Endothelial cell (in vitro differentiated cells): Measurements from ENCODE around the gene RNF212. TPM values are rescaled to one million over a fixed set of nuclear protein-coding genes. Genes with fewer than 3 reads are reported as not detected.

ENCODE experiments used
- DNase-seq: peaks from one replicate; pipeline ENCODE4 v3.0.0; 2021; ENCODE audit warnings: low spot score
- H3K27ac Mint-ChIP-seq: one replicate; pipeline ENCODE4 v1.8.0; 2021; ENCODE audit warnings: mixed read lengths, inconsistent platforms; ENCODE audit not compliant: unreplicated experiment
- H3K27me3 Mint-ChIP-seq: one replicate; pipeline ENCODE4 v1.8.0; 2021; ENCODE audit warnings: mild to moderate bottlenecking, moderate library complexity, mixed read lengths, inconsistent platforms; ENCODE audit not compliant: unreplicated experiment
- H3K36me3 Mint-ChIP-seq: one replicate; pipeline ENCODE4 v1.8.0; 2021; ENCODE audit warnings: mild to moderate bottlenecking, low read depth, mixed read lengths, inconsistent platforms; ENCODE audit not compliant: unreplicated experiment
- H3K4me1 Mint-ChIP-seq: one replicate; pipeline ENCODE4 v1.8.0; 2021; ENCODE audit warnings: mild to moderate bottlenecking, mixed read lengths, inconsistent platforms; ENCODE audit not compliant: unreplicated experiment
- H3K4me3 Mint-ChIP-seq: one replicate; pipeline ENCODE4 v1.8.0; 2021; ENCODE audit warnings: mild to moderate bottlenecking, mixed read lengths, inconsistent platforms; ENCODE audit not compliant: unreplicated experiment
- H3K9me3 Mint-ChIP-seq: one replicate; pipeline ENCODE4 v1.8.0; 2021; ENCODE audit warnings: mixed read lengths, inconsistent platforms; ENCODE audit not compliant: unreplicated experiment
- total RNA-seq: library from RNA; stranded (reverse); fragmentation: NEBNext Ultra II Directional; extraction: Animal tissue kit (Norgen Biotek cat#: 25700); gene quantifications from one replicate; pipeline ENCODE4 v1.2.1, GENCODE V29; 2021; ENCODE audit not compliant: unreplicated experiment
- TF ChIP-seq, protein P1 (sequence below): fragments of 200-600 bp; sonication (generic); IDR thresholded peaks from one replicate; pipeline ENCODE4 v1.5.0; 2021; ENCODE audit warnings: antibody characterized with exemption; ENCODE audit not compliant: unreplicated experiment

The RNF212 gene
- total RNA-seq, 1 donor from 2014 or later = 3.3 TPM

DNA sequence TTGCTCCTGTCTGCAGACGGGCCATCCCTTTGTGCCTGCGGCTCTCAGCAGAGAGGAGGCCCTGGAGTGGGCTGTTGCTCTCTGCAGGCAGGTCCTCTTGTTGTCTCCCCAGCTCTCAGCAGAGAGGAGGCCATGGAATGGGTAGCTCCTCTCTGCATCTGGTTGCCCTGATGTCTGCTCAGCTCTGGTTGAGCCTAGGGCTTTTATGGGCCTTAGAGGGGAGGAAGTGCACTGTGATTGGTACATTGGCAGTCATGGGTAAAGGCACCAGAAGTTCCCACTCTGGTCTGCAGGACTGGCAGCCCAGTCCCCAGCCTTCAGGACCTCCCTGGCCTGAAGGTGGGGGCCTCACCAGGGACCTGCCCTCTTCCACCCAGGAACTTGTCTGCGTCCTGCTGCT, 37.5 kb upstream of the RNF212 start:
- Mint-ChIP-seq H3K4me3 (no peak overlapping the region), H3K27ac (no peak overlapping the region), H3K4me1 (no peaks in the 10 kb centered on the region), H3K9me3 (no peaks in the 10 kb centered on the region), H3K27me3 (no peaks in the 10 kb centered on the region), H3K36me3 (peaks cover 15% of the 10 kb centered on the region)
- TF ChIP-seq, protein P1, sequence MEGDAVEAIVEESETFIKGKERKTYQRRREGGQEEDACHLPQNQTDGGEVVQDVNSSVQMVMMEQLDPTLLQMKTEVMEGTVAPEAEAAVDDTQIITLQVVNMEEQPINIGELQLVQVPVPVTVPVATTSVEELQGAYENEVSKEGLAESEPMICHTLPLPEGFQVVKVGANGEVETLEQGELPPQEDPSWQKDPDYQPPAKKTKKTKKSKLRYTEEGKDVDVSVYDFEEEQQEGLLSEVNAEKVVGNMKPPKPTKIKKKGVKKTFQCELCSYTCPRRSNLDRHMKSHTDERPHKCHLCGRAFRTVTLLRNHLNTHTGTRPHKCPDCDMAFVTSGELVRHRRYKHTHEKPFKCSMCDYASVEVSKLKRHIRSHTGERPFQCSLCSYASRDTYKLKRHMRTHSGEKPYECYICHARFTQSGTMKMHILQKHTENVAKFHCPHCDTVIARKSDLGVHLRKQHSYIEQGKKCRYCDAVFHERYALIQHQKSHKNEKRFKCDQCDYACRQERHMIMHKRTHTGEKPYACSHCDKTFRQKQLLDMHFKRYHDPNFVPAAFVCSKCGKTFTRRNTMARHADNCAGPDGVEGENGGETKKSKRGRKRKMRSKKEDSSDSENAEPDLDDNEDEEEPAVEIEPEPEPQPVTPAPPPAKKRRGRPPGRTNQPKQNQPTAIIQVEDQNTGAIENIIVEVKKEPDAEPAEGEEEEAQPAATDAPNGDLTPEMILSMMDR = no peak
- DNase-seq = no peak

DNA sequence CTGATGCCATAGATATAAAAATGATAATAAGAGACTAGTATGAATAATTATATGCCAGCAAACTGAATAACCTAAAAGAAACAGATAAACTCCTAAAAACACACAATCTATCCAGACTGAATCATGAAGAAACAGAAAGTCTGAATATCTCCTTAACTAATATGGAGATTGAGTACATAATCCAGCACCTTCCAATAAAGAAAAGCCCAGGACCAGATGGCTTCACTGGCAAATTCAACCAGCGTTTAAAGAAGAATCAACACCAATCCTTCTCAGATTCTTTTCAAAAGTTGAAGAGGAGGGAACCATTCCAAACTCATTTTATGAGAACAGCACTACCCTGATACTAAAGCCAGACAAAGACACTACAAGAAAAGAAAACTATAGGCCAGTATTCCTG, 26.5 kb upstream of the RNF212 start:
- Mint-ChIP-seq H3K27me3 (no peaks in the 10 kb centered on the region), H3K4me3 (no peak overlapping the region)

DNA sequence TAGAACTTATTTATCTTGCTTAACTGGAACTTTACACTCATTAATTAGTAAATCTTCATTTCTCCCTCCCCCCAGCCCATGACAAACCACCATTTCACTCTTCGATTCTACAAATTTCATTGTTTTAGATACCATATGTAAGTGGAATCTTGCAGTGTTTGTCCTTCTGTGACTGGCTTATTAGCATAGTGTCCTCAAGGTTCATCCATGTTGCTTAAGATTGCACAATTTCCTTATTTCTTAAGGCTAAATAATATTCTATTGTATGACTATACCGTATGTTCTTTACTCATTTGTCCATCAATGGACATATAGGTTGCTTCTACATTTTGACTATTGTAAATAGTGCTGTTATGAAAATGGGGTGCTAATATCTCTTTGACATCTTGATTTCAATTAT, 24.5 kb upstream of the RNF212 start:
- H3K27me3 Mint-ChIP-seq = no peaks in the 10 kb centered on the region
- no peaks in the 10 kb centered on the region for H3K9me3 Mint-ChIP-seq
- no peaks in the 10 kb centered on the region for H3K36me3 Mint-ChIP-seq
- DNase-seq = no peak
- TF ChIP-seq, protein P1 = no peak
- H3K27ac Mint-ChIP-seq = no peak overlapping the region
- H3K4me1 Mint-ChIP-seq = peaks cover 3% of the 10 kb centered on the region
- no peak overlapping the region for H3K4me3 Mint-ChIP-seq

More for the DNA sequence above, 26.5 kb upstream of the RNF212 start:
- peaks cover 8% of the 10 kb centered on the region for H3K9me3 Mint-ChIP-seq
- TF ChIP-seq, protein P1 = no peak
- DNase-seq = no peak
- H3K4me1 Mint-ChIP-seq = peaks cover 3% of the 10 kb centered on the region
- peaks cover 10% of the 10 kb centered on the region for H3K36me3 Mint-ChIP-seq
- H3K27ac Mint-ChIP-seq = no peak overlapping the region

DNA sequence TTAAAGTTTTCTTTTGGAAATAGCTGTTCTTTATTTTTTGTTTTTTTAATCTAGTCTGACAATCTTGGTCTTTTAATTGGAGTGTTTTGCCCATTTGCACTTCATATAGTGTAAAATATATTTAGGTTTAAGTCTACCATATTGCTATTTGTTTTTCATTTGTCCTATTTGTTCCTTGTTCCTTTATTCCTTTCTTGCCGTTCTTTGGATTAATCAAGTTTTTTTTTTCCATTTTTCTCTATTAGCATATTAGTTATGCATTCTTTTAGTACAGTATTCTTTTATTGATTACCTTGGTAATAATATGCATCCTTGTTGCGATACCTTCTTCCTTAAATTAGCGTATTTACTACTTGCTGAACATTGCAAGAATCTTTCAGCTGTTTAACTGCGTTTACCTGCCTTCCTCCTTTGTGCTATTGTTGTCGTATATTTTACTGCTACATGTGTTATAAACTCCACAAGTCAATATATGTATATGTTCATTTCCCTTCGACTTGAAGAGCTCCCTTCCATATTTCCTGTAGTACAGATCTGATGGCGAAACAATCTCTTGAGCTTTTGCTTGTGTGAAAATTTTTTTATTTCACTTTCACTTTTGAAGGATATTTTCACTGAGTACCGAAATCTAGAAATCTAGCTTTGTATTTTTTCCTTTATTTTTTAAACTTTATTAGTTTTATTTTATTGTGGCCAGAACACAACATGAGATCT, 23.9 kb upstream of the RNF212 start:
- Mint-ChIP-seq H3K27me3 (no peaks in the 10 kb centered on the region), H3K36me3 (no peaks in the 10 kb centered on the region)

DNA sequence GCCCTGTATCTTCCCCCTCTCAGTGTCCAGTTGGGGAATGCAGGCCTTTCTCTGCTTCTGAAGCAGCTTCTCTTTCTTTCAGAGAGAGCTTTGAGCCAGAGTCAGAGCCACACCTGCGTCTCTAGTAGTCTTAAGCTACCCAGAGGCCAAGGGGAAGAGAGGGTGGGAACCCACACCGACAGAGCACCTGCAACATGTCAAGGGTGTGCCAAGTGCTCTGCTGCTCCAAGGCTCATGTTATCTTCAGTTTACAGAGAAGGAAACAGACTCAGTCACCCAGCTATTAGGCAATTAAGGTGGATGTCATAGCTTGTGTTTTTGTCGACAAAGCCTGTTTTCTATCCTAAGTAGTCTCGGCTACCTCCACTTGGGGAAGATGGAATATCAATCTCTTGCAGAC, 22.7 kb upstream of the RNF212 start:
- H3K9me3 Mint-ChIP-seq = no peaks in the 10 kb centered on the region
- no peaks in the 10 kb centered on the region for H3K4me1 Mint-ChIP-seq
- no peaks in the 10 kb centered on the region for H3K27me3 Mint-ChIP-seq
- H3K27ac Mint-ChIP-seq = no peak overlapping the region
- DNase-seq = no peak
- H3K4me3 Mint-ChIP-seq = no peak overlapping the region
- H3K36me3 Mint-ChIP-seq = no peaks in the 10 kb centered on the region
- TF ChIP-seq, protein P1 = no peak

More for the DNA sequence above, 23.9 kb upstream of the RNF212 start:
- TF ChIP-seq, protein P1 = no peak
- Mint-ChIP-seq H3K4me3 (no peak overlapping the region), H3K27ac (no peak overlapping the region), H3K4me1 (no peaks in the 10 kb centered on the region), H3K9me3 (no peaks in the 10 kb centered on the region)
- no peak for DNase-seq
